H1 (cell line): ENCODE results near the gene CSN1S1. TPM values are rescaled to one million over a fixed set of nuclear protein-coding genes. Genes with fewer than 3 reads are reported as not detected.

Source experiments
- CTCF ChIA-PET: fragments of 300-600 bp; sonication (Branson Sonifier 250); formaldehyde crosslinking; loops from one replicate; lab custom pipeline; 2021; ENCODE audit not compliant: partially characterized antibody; lab: Charles Lee
- POLR2A ChIA-PET: fragments of 300-600 bp; sonication (Branson Sonifier 250); formaldehyde crosslinking; loops from one replicate; lab custom pipeline; 2021; ENCODE audit warnings: inconsistent platforms; ENCODE audit not compliant: partially characterized antibody; lab: Charles Lee
- DNase-seq, 2 experiments: peaks; one replicate each; pipeline versions ENCODE4 v3.0.0 to v3.0.0-alpha.2; 2010 to 2022; ENCODE audit warnings: low spot score in 2 of 2, low read depth in 1 of 2, mixed read lengths in 1 of 2
- FAIRE-seq: peaks from 2 replicates; lab custom pipeline; 2011; peaks lifted over from hg19 to GRCh38; lab: Jason Lieb, UNC
- H2AFZ ChIP-seq: 2 replicates; pipeline ENCODE4 v1.8.1; 2012; ENCODE audit warnings: low read length, inconsistent platforms
- H2AK5ac ChIP-seq: 2 replicates; pipeline ENCODE4 v1.6.1; 2013; ENCODE audit warnings: low read depth, low read length
- H2BK120ac ChIP-seq: replicated peaks from 2 replicates; pipeline ENCODE3; 2013; ENCODE audit warnings: low read depth, low read length, inconsistent platforms
- H2BK12ac ChIP-seq: 2 replicates; pipeline ENCODE4 v1.6.1; 2013; ENCODE audit warnings: low read depth, low read length
- H2BK15ac ChIP-seq: 2 replicates; pipeline ENCODE4 v1.6.1; 2013; ENCODE audit warnings: low read length
- H2BK20ac ChIP-seq: 2 replicates; pipeline ENCODE4 v1.6.1; 2013; ENCODE audit warnings: low read length
- H2BK5ac ChIP-seq: 2 replicates; pipeline ENCODE4 v1.6.1; 2013; ENCODE audit warnings: low read depth, low read length
- H3K14ac ChIP-seq: 2 replicates; pipeline ENCODE4 v1.6.1; 2013; ENCODE audit warnings: inconsistent platforms; ENCODE audit not compliant: insufficient read length
- H3K18ac ChIP-seq: 2 replicates; pipeline ENCODE4 v1.6.1; 2013; ENCODE audit warnings: low read length; ENCODE audit errors: extremely low read depth
- H3K23ac ChIP-seq: 2 replicates; pipeline ENCODE4 v1.6.1; 2013; ENCODE audit warnings: inconsistent platforms; ENCODE audit not compliant: insufficient read length
- H3K23me2 ChIP-seq: 2 replicates; pipeline ENCODE4 v1.6.1; 2013; ENCODE audit warnings: low read depth, low read length
- H3K27ac ChIP-seq: 2 replicates; pipeline ENCODE4 v1.6.1; 2011; ENCODE audit warnings: low read depth, low read length, inconsistent platforms
- H3K27me3 ChIP-seq, 4 experiments: replicated peaks in 1 of 4; 1 replicate in 1 of 4; 2 replicates in 3 of 4; pipeline versions ENCODE4 v1.6.1 to v1.8.1; 2011 to 2013; ENCODE audit warnings: low read length in 3 of 4, mild to moderate bottlenecking in 3 of 4, inconsistent platforms in 2 of 4, mixed read lengths in 2 of 4, moderate library complexity in 1 of 4; ENCODE audit not compliant: control insufficient read depth in 3 of 4, insufficient read depth in 3 of 4; ENCODE audit errors: extremely low read depth in 1 of 4
- H3K36me3 ChIP-seq, 4 experiments: 2 replicates each; pipeline versions ENCODE4 v1.6.1 to v1.8.1; 2011 to 2013; ENCODE audit warnings: mild to moderate bottlenecking in 4 of 4, low read length in 3 of 4, moderate library complexity in 2 of 4, control low read depth in 1 of 4, inconsistent platforms in 1 of 4; ENCODE audit not compliant: insufficient read depth in 4 of 4, control insufficient read depth in 2 of 4
- H3K4ac ChIP-seq: replicated peaks from 2 replicates; pipeline ENCODE3; 2013; ENCODE audit warnings: low read length, low read depth, mixed read lengths, inconsistent platforms; ENCODE audit not compliant: insufficient read length
- H3K4me1 ChIP-seq, 4 experiments: replicated peaks in 1 of 4; 1 replicate in 1 of 4; 2 replicates in 3 of 4; pipeline versions ENCODE4 v1.6.1 to v1.8.1; 2011 to 2013; ENCODE audit warnings: low read length in 3 of 4, inconsistent platforms in 2 of 4, mixed read lengths in 1 of 4; ENCODE audit not compliant: insufficient read depth in 4 of 4, control insufficient read depth in 3 of 4
- H3K4me2 ChIP-seq, 2 experiments: 2 replicates each; pipeline versions ENCODE4 v1.6.1 to v1.8.1; 2011 to 2013; ENCODE audit warnings: low read depth in 2 of 2, low read length in 2 of 2, control low read depth in 1 of 2, inconsistent platforms in 1 of 2, mild to moderate bottlenecking in 1 of 2; ENCODE audit not compliant: insufficient read depth in 1 of 2
- H3K4me3 ChIP-seq, 4 experiments: fragments of 200-600, 300-600 bp in 1 of 4; sonication (generic), shearing (Covaris generic), sonication (Bioruptor Twin) in 1 of 4; 2 replicates each; pipeline versions ENCODE4 v1.5.1 to v1.8.1; 2011 to 2016; ENCODE audit warnings: low read length in 4 of 4, low read depth in 3 of 4, control low read depth in 2 of 4, inconsistent platforms in 2 of 4, mild to moderate bottlenecking in 2 of 4, mixed read lengths in 1 of 4, moderate library complexity in 1 of 4; ENCODE audit not compliant: insufficient read depth in 2 of 4; ENCODE audit errors: extremely low read depth in 1 of 4
- H3K56ac ChIP-seq: replicated peaks from 2 replicates; pipeline ENCODE3; 2013; ENCODE audit warnings: low read depth, mild to moderate bottlenecking, mixed read lengths, low read length, inconsistent platforms; ENCODE audit not compliant: insufficient read length
- H3K79me1 ChIP-seq: 2 replicates; pipeline ENCODE4 v1.6.1; 2013; ENCODE audit warnings: low read depth, low read length, control low read depth
- H3K79me2 ChIP-seq, 2 experiments: 2 replicates each; pipeline versions ENCODE4 v1.6.1 to v1.8.1; 2012 to 2013; ENCODE audit warnings: low read length in 2 of 2, mild to moderate bottlenecking in 2 of 2, inconsistent platforms in 1 of 2; ENCODE audit not compliant: insufficient read depth in 2 of 2, control insufficient read depth in 1 of 2
- H3K9ac ChIP-seq, 4 experiments: replicated peaks in 1 of 4; 1 replicate in 1 of 4; 2 replicates in 3 of 4; pipeline versions ENCODE4 v1.6.1 to v1.8.1; 2011 to 2013; ENCODE audit warnings: low read depth in 3 of 4, low read length in 3 of 4, control low read depth in 2 of 4, mild to moderate bottlenecking in 2 of 4, moderate library complexity in 2 of 4, inconsistent platforms in 1 of 4; ENCODE audit errors: extremely low read depth in 1 of 4
- H3K9me3 ChIP-seq, 2 experiments: 2 replicates each; pipeline versions ENCODE4 v1.6.1 to v1.8.1; 2012 to 2013; ENCODE audit warnings: mild to moderate bottlenecking in 2 of 2, moderate library complexity in 2 of 2, control low read depth in 1 of 2, inconsistent platforms in 1 of 2, low read depth in 1 of 2, low read length in 1 of 2, mixed read lengths in 1 of 2; ENCODE audit not compliant: insufficient read depth in 2 of 2
- H4K20me1 ChIP-seq, 2 experiments: replicated peaks in 1 of 2; 2 replicates each; pipeline versions ENCODE3 to v1.8.1; 2011 to 2013; ENCODE audit warnings: inconsistent platforms in 2 of 2, low read length in 2 of 2, mild to moderate bottlenecking in 1 of 2; ENCODE audit not compliant: insufficient read depth in 2 of 2, control insufficient read depth in 1 of 2
- H4K5ac ChIP-seq: 2 replicates; pipeline ENCODE4 v1.6.1; 2013; ENCODE audit warnings: low read length, low read depth, mixed read lengths, inconsistent platforms; ENCODE audit not compliant: insufficient read length
- H4K8ac ChIP-seq: 2 replicates; pipeline ENCODE4 v1.8.0; 2013; ENCODE audit warnings: mild to moderate bottlenecking, moderate library complexity, low read length, inconsistent platforms; ENCODE audit not compliant: insufficient read depth; ENCODE audit errors: extremely low read depth
- H4K91ac ChIP-seq: replicated peaks from 2 replicates; pipeline ENCODE3; 2013; ENCODE audit warnings: low read length, mixed read lengths, inconsistent platforms; ENCODE audit not compliant: insufficient read length
- BACH1 ChIP-seq: IDR thresholded peaks from 2 replicates; pipeline ENCODE4 v1.6.1; 2012; ENCODE audit warnings: low read length, improper control_type of control experiment
- CEBPB ChIP-seq: IDR thresholded peaks from 2 replicates; pipeline ENCODE4 v1.6.1; 2012; ENCODE audit warnings: low read depth, low read length
- EZH2 ChIP-seq: fragments of 200-600 bp; sonication (generic); IDR thresholded peaks from 2 replicates; pipeline ENCODE4 v1.7.1; 2012; ENCODE audit warnings: low read depth, mild to moderate bottlenecking, moderate library complexity, low read length, inconsistent platforms; ENCODE audit not compliant: severe bottlenecking
- GABPA ChIP-seq: IDR thresholded peaks from 2 replicates; pipeline ENCODE4 v1.6.1; 2011; ENCODE audit warnings: mild to moderate bottlenecking, low read length, moderate library complexity, borderline replicate concordance; ENCODE audit not compliant: insufficient read depth
- RFX5 ChIP-seq: IDR thresholded peaks from 2 replicates; pipeline ENCODE4 v1.6.1; 2011; ENCODE audit warnings: low read depth, low read length, improper control_type of control experiment, borderline replicate concordance
- SIRT6 ChIP-seq: IDR thresholded peaks from one replicate; pipeline ENCODE4 v1.7.1; 2012; ENCODE audit warnings: low read length, inconsistent platforms
- SIX5 ChIP-seq: IDR thresholded peaks from 2 replicates; pipeline ENCODE4 v1.6.1; 2011; ENCODE audit warnings: mild to moderate bottlenecking, low read depth, low read length
- TAF1 ChIP-seq: IDR thresholded peaks from 2 replicates; pipeline ENCODE4 v1.6.1; 2011; ENCODE audit warnings: mild to moderate bottlenecking, low read depth, low read length
- ZNF274 ChIP-seq: IDR thresholded peaks from 2 replicates; pipeline ENCODE4 v1.7.0; 2012; ENCODE audit warnings: low read length, borderline replicate concordance; ENCODE audit errors: extremely low read depth
- WGBS, 2 experiments: shearing (Covaris generic) in 1 of 2; methylation state at CpG; one replicate each; pipeline versions ENCODE4 v1.1.6 to v1.1.7; 2013 to 2015; ENCODE audit warnings: low lambda C conversion rate in 2 of 2, mixed read lengths in 2 of 2, inconsistent platforms in 1 of 2, low coverage in 1 of 2, missing lambda C conversion rate in 1 of 2; ENCODE audit not compliant: insufficient replicate concordance in 2 of 2, insufficient coverage in 1 of 2, insufficient read length in 1 of 2; ENCODE audit errors: extremely low coverage in 1 of 2, missing lambda C conversion rate in 1 of 2; 5-methylcytosine and 5-hydroxymethylcytosine counted together
- polyA plus RNA-seq, 7 experiments: library from polyadenylated mRNA; depleted of rRNA in 3 of 7; stranded (reverse) in 5 of 7; unstranded in 2 of 7; fragments of >200 nt in 5 of 7; fragments of 200-250 nt in 2 of 7; gene quantifications; 1 replicate in 5 of 7; 2 replicates in 1 of 7; 4 replicates in 1 of 7; pipeline versions ENCODE4 v1.2.1 to v1.2.3, GENCODE V29; 2011 to 2013; ENCODE audit warnings: missing spikeins in 2 of 7, mixed read lengths in 2 of 7
- total RNA-seq: library from RNA; stranded (reverse); fragmentation: NEBNext Ultra II Directional; extraction: Animal tissue kit (Norgen Biotek cat#: 25700); gene quantifications from 2 replicates; pipeline ENCODE4 v1.2.1, GENCODE V29; 2021
- TF ChIP-seq, protein P1 (sequence below): IDR thresholded peaks from 2 replicates; pipeline ENCODE4 v1.6.1; 2011; ENCODE audit warnings: low read depth, mild to moderate bottlenecking, low read length; ENCODE audit not compliant: insufficient read depth

The CSN1S1 gene
- total and polyA plus RNA-seq, 2 of the 8 experiments (the other 6 are each of a cell fraction or from before 2014, with no cell fraction given): not detected

DNA sequence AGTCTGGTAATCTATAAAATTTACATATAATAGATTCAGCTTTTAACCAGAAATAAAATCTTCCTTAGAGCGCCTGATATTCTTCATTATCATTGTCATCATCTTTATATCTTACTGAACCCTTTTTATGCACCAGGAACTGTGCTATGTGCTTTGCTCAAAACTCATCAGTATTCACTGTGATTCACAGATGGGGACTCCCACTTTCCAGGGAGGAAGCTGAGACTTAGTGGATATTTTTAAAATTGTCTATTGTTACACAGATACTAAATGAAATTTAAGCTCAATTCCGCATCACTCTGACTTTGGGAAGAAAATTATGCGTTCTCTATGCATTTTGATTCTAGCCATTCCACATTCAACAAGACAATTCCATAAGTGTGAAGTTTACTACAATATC is 36.1 kb upstream of the CSN1S1 start:
- no peak overlapping the region for H3K27ac ChIP-seq
- no peak overlapping the region for H3K4me3 ChIP-seq
- no peak overlapping the region for H2BK12ac ChIP-seq
- H4K5ac ChIP-seq: no peak overlapping the region
- WGBS, 2 experiments: 90% methylated on average over 3 of the region's 3 CpGs; no CpG with 5 or more reads in 1 of the 2 experiments
- H3K27me3 ChIP-seq: no peaks in the 10 kb centered on the region
- H3K79me1 ChIP-seq: no peaks in the 10 kb centered on the region
- H3K4me1 ChIP-seq: no peaks in the 10 kb centered on the region
- no peak overlapping the region for H2BK5ac ChIP-seq
- ChIA-PET CTCF (interaction anchor here (0.7 to 2.2 kb wide), 6 partner anchors 289 to 666 kb away, joined by 3 to 6 read pairs (median 4); no protein-coding TSS in a partner anchor), POLR2A (no interaction called here)
- no peak overlapping the region for H2AFZ ChIP-seq
- no peaks in the 10 kb centered on the region for H3K36me3 ChIP-seq
- no peak overlapping the region for H2BK120ac ChIP-seq
- no peaks in the 10 kb centered on the region for H3K9me3 ChIP-seq
- H2AK5ac ChIP-seq: no peak overlapping the region
- no peak overlapping the region for H3K9ac ChIP-seq
- H3K14ac ChIP-seq: no peak overlapping the region
- FAIRE-seq (no peak), DNase-seq (no peak)
- no peaks in the 10 kb centered on the region for H4K20me1 ChIP-seq
- H3K4ac ChIP-seq: no peak overlapping the region
- H3K4me2 ChIP-seq: no peak overlapping the region
- H4K8ac ChIP-seq: no peak overlapping the region
- no peak overlapping the region for H3K56ac ChIP-seq
- no peak overlapping the region for H2BK15ac ChIP-seq
- H4K91ac ChIP-seq: no peak overlapping the region
- H2BK20ac ChIP-seq: no peak overlapping the region
- no peaks in the 10 kb centered on the region for H3K23me2 ChIP-seq
- H3K79me2 ChIP-seq: no peaks in the 10 kb centered on the region
- H3K18ac ChIP-seq: no peak overlapping the region
- no peak overlapping the region for H3K23ac ChIP-seq
- TF ChIP-seq BACH1 (no peak), SIX5 (no peak), RFX5 (no peak), GABPA (no peak), EZH2 (no peak), TAF1 (no peak), SIRT6 (no peak), CEBPB (no peak), ZNF274 (no peak)
- TF ChIP-seq, protein P1, sequence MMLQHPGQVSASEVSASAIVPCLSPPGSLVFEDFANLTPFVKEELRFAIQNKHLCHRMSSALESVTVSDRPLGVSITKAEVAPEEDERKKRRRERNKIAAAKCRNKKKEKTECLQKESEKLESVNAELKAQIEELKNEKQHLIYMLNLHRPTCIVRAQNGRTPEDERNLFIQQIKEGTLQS: no peak
